Hepatic stellate cell (primary cell): ENCODE measurements around the gene XPC.
"Not testable (repeated sequence)": the region's sequence is repeated elsewhere in the genome, so short reads cannot be mapped to it uniquely, and the experiment has no call there.

ENCODE experiments used
- DNase-seq: peaks from one replicate; pipeline ENCODE4 v3.0.0; 2011; ENCODE audit warnings: low spot score

The XPC gene

DNA sequence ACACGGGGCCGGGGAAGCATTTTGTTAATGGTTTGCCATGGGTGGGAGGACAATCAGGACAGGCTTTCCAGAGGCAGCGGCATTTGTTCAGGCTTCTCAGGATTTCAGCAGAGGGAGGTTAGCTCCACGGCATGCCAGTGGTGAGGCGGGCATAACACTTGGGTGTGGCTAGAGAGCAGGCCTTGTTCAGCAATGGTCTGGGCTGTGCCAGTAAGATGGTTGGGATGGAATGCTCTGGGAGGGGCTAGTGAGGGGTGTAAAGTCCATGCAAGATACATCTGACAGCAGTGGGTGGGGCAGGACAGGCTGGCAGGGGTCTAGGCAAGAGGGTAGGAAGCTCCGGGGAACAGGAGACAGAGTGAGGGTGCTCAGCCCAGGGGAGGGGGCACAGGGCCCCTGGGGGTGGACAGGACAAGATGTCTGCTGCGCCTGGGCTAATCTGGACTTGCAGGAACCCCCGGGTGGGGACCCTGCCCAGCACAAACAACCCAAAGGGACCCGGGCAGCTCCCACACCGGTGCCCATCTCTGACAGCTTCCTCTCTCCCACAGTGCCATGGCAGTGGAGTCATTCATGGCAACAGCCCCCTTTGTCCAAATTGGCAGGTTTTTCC, 45.1 kb downstream of the XPC start:
- no peak for DNase-seq

DNA sequence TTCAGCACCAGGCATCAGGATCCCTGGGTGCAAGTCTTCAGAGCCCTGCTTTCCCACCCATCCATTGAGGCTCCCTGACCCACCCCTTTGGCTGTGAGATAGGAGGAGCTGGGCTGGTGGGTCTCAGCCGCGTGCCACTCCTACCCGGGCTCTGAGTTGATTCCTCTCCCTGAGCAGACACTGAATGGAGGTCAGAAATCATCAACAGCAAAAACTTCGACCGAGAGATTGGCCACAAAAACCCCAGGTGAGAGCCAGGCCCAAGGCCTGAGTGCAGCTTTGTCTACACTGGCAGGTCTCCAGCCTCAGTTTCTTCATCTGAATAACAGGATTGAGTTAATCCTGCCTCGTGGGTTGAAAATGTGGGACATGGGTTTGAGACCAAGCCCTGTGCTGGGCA, 45.7 kb downstream of the XPC start:
- DNase-seq: no peak

DNA sequence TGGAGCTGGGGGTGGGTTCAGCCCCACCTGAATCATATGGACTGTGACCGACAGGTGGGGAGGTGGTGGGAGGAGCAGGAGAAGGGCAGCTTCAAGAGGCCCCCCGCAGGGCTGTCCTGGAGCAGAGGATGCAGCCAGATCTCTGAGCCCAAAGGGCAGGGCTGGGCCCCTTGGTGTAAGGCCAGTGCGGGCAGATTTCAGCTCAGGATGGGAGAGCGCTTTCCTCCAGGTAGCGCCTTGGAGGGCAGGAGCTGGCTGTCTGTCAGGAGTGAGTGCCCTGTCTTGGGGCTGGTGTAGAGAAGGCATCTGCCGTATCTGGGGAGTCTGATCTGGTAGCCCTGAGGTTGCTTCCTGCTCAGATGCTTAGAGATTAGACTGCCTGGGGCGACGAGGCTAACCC, 46.3 kb downstream of the XPC start:
- no peak for DNase-seq

DNA sequence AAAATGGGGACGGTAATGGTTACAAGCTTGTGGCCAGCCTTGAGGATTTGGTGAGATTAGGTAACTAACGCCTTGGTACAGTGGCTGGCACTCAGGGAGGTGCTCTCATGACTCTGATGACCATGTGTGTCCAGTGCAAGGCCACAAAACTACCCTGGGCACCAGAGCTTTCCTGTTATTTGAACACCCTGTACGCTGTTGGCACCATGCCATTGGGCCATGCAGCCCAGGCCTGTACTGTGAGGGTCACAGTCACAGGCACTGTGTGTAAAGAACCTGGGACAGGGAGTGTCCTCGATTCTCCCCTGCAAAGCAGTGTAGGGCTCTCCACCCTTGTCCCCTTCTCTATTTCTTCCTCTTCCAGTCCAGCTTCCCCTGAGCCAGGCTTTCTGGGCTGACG, 47.3 kb downstream of the XPC start:
- no peak for DNase-seq

DNA sequence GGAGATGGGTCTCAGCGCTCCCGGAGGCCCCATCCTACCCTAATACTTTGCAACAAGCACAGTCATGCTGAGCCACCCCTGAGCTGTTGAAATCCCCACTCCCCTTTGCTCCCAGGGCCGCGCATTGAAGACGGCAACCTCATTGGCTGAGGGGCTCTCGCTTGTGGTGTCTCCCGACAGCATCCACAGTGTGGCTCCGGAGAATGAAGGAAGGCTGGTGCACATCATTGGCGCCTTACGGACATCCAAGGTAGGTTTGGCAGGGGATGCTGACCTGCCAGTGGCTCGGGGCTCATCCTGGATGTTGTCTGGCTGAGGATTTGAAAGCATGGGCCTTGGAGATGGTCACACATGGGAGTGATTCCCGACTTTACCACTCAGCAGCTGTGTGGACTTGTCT, 47.7 kb downstream of the XPC start:
- DNase-seq: no peak

DNA sequence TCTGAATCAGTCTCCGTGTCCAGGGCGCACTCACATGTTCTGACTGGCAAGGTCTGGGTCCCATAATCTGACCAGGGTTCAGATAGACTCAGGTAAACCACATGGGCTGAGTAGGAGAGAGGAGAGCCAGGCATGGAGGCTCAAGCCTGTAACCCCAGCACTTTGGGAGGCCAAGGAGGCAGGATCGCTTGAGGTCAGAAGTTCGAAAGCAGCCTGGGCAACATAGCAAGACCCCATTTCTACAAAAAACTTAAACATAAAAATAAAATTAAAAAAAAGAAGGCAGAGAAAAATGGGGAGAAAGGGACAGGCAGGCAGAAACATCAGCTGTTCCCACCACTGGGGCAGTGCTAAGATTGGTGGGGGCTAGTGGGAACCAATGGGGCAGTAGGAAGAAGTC, 48.2 kb downstream of the XPC start:
- DNase-seq: no peak

DNA sequence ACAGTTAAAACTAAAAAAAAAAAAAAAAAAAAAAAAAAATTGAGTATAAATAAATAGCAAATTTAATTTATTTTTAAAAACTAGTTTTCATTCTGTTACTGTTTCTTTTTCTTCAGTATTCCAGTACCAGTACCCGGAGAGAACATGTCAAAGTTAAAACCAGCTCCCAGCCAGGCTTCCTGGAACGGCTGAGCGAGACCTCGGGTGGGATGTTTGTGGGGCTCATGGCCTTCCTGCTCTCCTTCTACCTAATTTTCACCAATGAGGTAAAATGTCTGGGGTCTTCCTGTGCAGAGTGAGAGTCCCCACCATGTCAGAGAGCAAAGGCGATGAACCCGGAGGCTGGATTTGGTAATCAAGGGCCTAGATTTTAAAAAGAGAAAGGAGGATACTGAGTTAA, 49.1 kb downstream of the XPC start:
- no peak for DNase-seq

DNA sequence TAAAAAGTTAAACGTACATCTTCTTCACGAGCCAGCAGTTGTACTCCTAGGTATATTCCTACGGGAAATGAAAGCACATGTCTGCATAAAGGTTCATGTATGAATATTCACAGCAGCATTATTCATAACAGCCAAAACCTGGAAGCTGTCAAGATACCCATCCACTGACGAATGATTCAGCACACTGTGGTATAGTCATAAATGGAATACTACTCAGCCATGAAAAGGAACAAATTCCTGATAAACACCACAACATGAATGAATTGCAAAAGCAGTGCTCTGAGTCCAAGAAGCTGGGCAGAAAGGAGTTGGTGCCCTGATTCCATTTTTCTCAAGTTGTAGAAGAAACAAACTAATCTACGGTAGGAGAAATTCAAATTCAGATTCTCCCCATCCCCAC, 49.7 kb downstream of the XPC start:
- no peak for DNase-seq

DNA sequence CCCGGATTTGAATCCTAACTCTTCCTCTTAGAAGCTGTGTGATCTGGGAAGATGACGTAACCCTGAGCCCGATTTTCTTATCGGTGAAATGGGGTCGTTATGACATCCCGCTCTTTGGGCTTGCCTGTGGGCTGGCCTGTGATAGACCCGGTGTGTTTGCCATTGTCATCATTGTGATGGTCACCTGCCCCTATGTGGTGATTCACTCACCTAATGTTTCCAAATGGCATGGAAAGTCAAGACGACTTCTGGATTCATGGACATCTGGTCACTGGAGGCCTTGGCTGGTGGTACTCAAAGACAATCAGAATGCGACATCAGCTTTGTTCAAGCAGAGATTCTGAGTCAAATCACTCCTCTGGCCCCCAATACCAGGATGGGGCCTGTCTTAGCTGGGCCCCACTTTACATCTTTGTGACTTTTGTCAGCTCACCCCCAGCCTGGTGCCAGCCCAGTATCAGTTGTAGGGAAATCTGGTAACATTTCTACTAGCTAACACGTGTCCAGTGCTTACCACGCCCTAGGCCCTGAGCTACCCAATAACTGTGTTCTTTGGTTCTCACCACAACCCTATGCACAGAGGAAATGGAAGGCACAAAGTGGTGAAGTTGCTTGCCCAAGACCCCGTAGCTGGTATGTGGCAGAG, 50.8 kb downstream of the XPC start:
- no peak for DNase-seq

DNA sequence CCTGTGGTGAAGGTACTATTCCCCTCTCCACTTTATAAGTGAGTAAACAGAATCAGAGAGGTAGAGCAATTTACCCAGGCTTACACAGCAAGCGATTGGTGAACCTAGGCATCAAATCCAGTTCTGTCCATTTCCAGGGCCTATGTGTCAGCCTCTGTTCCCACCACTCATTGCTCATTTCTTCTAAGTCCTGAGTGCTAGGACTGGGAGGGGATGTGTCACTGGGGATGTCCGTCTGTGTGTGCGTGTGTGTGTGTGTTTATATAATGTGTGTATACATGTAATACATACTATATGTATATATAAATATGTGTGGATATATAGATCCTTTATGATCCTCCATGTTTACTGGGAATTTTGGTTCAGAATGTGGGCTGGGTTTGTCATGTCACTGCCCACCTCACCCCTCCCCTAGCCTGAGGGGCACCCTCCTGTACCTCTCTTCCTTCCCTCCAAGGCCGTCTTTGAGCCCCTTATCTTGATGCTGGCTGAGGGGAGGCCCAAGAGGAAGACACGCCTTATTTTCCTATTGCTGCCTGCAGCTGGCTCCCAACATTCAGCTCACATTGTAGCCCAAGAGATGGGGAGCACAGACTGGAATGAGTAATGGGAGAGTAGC, 51.4 kb downstream of the XPC start:
- DNase-seq: no peak

DNA sequence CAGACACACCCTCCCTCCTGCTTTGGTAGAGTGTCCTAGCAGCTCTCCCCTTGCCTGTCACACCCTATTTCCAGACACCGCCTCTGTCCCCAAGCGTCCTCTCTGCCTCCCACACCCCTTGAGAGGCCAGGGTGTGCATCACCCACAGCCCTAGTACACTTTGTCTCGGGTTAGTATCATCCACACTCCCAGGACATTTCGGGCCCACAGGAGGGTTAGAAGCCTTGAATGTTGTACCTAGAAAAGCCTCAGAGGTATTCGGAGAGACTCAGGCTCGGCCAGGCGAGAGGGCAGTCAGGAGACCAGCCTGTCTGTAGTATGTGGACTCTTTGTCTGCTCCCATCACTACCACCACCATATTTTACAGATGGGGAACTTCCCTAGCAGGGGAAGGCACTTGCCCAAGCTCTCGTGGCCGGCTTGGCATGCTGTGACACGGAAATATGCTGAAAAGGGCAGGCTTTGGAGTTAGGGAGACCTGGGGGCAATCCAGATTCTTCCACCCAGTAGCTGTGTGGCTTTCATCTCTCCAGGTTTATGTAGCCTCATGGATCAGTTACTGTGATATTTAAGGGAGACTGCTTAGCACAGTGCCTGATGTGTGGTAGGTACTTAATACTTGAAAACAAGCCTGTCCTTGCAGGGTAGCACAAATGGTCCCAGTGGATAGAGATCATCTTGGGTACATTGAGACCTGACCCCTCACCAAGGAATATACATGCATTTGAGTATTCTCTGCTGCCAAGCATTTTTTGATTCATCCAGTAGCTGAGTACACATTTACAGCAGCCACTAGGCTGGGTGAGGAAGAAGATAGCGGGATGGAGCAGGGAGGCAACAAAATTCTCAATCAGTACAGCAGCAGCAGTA, 52.1 kb downstream of the XPC start:
- no peak for DNase-seq

DNA sequence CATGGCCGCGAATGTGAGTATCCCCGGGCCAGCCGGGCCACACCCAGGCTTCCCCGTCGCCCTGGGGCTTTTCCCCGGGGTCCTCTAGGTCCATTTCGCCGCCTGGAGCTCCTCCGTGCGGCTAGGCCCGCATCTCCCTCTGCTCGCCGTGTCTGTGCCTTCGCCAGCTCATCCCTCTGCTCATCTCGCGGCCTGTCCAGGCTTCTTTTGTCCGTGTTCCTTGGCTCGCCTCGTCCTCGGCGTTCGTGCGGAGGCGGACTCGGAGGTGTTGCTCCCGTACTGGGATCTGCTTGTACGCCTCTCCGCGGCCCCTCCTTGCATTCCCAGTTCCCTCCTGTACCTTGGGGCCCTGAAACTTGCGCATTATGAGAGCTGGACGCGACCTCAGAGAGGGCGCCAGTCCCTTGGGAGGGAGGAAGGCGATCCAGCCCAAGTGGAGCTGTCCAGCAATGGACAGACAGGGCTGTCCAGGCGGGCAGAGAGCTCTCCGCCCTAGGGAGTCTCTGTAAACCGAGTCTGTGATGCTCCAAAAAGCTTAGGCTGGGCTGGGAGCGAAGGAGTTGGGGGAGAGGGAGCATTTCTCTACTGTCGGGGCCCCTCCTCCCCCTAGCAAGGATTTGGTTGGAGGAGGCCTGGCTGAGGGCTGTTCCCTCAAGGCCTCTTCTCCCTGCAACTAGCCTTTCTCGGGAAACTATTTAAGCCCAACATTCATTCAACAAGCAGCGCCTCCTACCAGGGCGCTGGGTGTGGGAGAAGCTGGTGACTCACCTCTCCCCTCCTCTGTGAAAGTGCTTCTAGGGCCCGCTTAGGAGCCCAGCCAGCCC, 53.0 kb downstream of the XPC start:
- DNase-seq: peak; percentile 91

DNA sequence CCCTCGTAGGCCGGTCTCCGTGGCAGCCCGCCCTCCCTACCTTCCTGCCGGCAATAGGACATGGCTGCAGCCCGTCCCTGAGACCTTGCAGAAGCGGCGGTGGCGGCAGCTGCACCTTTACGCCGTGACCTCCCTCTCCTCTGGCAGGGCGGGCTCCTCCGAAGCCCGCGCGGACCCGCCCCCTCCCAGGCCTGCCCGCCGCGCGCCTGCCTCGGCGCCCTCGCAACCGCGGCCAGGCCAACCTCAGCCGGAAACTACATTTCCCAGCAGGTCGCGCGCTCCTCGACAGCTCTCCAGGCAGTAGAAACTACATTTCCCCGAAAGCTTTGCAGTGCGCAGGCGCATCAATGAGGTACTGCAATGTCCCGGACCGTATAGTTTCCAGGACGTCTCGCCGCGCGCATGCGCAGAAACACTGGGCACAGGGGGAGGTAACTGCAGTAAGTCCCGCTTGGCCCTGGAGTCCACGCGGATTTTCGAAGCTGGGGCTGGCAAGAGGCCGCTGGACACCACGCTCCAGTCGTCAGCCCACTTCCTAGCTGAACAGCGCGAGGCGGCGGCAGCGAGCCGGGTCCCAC, 53.7 kb downstream of the XPC start, which contains the start of the genes CHCHD4 and TMEM43:
CHCHD4 (minus strand) TSS at position 256 of the 578 bp plus-strand sequence; CDS start at position 62, 194 bp downstream.
TMEM43 (plus strand) TSS at position 438 of the 578 bp plus-strand sequence. CDS start 142 bp downstream, outside the sequence.
- DNase-seq: peak; percentile 100

DNA sequence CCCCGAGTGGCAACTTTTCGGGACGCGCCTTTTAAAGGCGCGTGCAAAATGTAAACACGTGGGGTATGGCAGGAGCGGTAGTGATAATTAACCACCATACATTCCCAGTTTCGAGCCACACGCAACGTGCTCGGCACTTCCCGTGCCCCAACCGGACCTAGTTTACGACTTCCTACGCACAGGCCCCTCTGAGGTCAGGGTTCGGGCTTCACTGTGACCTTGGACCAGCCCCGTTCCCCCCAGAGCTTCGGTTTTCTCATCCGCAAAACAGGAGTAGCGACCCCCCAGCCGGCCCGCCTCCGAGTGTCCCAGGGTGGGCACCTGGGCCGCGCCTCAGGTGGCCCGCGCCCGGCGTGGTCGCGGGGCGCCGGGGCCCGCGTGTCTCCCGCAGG, 54.2 kb downstream of the XPC start:
- DNase-seq: no peak

DNA sequence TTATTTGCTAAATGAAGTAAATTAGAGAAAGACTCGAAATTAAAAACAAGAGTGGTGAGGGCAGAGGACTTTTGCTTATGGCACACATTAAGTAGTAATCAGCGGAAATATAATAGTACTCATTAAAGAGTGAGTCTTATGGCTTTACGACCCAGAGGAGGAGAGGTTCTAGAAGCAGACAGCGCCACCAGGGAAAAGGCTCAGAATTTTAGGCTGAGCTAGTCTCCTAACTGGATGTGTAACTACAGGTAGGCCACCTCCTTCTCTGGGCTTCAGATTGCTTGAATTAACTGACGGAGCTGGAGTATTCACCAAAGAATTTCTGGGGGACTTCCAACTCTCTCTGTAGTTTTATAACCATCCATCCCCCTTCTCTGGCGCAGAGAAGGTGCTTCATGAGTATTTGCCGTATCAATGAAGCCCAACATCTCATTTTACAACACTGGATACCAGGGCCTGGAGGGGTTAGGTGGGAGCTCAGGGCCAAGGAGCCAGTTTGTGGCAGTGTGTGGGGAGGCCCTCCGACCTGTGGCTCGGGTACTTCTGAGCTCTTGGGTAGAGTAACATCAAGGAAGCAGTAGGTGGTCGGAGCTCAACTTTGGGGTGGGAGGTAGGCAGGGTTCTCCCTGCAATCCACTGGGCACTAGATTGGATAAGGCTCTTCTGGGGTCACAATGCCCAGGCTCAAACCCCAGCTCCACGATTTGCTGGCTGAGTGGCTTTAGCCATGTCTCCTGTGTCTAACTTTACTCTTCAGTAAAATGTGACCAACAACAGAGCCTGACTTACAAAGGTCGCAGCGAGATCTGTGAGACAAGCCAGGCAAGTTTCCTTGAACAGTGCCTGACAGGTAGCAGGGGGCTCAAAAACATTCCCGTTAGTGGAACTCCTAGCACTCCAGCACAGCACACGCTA, 54.8 kb downstream of the XPC start:
- no peak for DNase-seq

DNA sequence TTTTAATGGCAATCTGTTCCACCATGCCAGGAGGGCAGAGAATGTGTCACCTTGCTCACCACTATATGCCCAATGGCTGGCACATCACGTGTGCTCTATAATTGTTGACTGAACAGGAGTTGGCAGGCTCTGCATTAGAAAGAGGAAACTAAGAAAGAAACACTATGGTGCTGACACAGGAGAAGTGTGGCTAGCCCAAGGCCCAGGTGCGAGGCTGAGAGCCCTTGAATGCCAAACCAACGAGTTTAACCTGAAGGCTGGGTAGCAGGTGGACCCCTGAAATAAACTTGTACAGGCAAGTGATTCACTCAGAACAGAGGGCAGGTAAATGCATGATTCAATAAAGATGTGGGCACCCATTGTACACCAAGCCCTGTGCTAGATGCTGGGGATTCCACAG, 56.1 kb downstream of the XPC start:
- no peak for DNase-seq

DNA sequence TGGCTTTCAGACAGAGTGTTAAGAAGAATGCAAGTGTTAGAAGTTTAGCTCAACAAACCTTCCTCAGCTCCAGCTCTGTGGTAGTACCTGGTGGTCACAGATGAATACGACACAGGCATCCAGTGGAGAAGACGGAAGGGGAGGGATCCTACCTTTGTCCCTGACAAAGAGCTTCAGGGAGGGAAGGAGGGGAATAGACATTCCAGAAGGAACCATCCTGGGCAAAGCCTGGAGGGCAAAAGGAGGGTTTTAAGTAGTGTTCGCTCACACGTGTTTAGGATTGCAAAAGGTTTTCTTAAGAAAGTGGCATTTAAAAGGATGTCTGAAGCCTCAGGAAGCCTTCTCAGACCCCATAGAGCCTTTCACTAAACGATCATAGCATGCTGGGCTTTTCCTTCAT, 56.5 kb downstream of the XPC start:
- DNase-seq: no peak

DNA sequence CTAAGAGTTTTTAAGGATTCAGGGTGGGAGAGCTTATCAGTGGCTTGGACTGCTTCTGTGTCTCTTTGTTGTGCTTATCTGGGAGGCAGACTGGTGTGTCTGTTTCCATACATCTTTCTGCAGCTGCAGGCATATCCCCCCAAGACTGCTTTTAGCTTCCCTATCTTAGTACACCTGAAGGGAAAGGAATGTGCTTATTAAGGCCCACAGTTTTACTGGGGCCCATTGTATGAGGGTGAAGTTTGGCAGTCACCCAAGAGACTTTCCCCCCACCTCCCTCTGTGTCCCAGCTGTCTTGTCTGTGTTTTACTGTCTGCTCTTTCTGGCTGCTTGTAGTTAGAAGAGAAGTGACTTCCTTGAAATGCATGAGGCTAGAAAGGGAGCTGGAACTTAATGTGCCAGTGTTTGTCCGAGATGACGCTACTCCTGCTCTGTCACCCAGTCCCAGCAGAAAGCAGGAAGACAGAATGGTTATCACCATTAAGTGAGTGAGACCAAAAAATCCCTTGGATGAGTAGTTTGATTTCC, 57.4 kb downstream of the XPC start:
- DNase-seq: not testable (repeated sequence)

DNA sequence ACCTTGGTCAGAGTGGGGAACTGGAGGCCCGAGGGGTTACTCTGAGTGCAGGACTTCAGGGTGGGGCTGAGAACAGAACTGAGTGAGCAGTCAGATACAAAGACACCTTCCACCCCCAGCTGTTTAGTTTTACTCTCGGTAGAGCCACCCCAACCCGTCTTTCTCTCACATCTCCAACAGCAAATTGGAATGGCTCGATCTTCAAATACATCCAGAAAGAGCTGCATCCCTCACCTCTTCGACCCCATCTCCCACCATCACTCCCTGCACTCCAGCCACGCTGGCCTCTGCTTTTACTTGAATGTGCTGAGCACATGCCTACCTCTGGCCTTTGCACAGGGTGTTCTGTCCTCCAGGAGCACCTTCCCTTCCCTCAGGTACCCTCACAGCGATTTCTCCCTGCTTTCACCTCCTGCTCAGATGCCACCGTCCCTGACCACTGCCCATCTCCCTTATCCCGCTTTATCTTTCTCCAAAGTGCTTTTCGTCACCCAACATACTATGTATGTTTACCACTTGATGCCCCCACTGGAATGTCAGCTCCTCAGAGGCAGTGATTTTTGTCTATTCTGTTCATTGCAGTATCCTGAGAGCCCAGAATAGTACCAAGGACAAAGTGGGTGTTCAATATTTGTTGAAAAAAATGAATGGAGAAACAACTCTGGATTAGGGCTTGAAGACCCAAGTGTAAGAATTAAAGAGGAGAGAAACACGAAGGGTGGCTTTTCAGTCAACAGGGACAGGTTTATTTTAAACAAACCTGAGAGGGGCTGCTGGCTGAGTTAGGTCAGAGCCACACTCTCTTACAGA, 58.1 kb downstream of the XPC start:
- DNase-seq: no peak
